ENCODE measurements around the gene AKR1B15. TPM values are rescaled to one million over a fixed set of nuclear protein-coding genes. Genes with fewer than 3 reads are reported as not detected.
"Not testable (repeated sequence)": the region's sequence is repeated elsewhere in the genome, so short reads cannot be mapped to it uniquely, and the experiment has no call there.

Gene AKR1B15
- polyA plus RNA-seq, 1 experiment: 0.10 TPM

- ChIA-PET CTCF (interaction anchor here (2.0 kb wide), 1 partner anchor 18 kb away, joined by 13 read pairs; no protein-coding TSS in a partner anchor), POLR2A (interaction anchor here (0.7 kb wide), 1 partner anchor 31 kb away, joined by 4 read pairs; no protein-coding TSS in a partner anchor)
- H3K4me3 ChIP-seq (ENCODE audit: low read depth, low read length): no peak overlapping the region
- H3K9me3 ChIP-seq (ENCODE audit: control insufficient read depth, insufficient read depth, low read length): peaks cover 19% of the 10 kb centered on the region
- no peak for DNase-seq (ENCODE audit: low read depth, low spot score)
- no peak overlapping the region for H3K27ac ChIP-seq (ENCODE audit: low read depth, low read length)
- H3K27me3 ChIP-seq (ENCODE audit: control insufficient read depth, insufficient read depth, low read length): peaks cover 13% of the 10 kb centered on the region
- TF ChIP-seq CTCF (IDR thresholded peaks at IDR 0.05; ENCODE audit: low read depth, low read length): no peak
These were observed 16.8 kb downstream of the AKR1B15 start for GRCh38 chr7:134565643-134566136.

GRCh38 chr7:134567368-134567767 lies 18.5 kb downstream of the AKR1B15 start:
- Histone ChIP-seq H3K27me3 (ENCODE audit: control insufficient read depth, insufficient read depth, low read length) (peaks cover 16% of the 10 kb centered on the region), H3K4me3 (ENCODE audit: low read depth, low read length) (no peak overlapping the region), H3K9me3 (ENCODE audit: control insufficient read depth, insufficient read depth, low read length) (peaks cover 19% of the 10 kb centered on the region), H3K27ac (ENCODE audit: low read depth, low read length) (no peak overlapping the region)
- ChIA-PET POLR2A (no interaction called here), CTCF (no interaction called here)
- DNase-seq (ENCODE audit: low read depth, low spot score): no peak
- TF ChIP-seq CTCF (IDR thresholded peaks at IDR 0.05; ENCODE audit: low read depth, low read length): no peak

GRCh38 chr7:134569962-134570361 lies 21.1 kb downstream of the AKR1B15 start:
- H3K27ac ChIP-seq (ENCODE audit: low read depth, low read length); POLR2A ChIA-PET; CTCF ChIA-PET; DNase-seq (ENCODE audit: low read depth, low spot score); H3K4me3 ChIP-seq (ENCODE audit: low read depth, low read length): not testable (repeated sequence)
- H3K9me3 ChIP-seq (ENCODE audit: control insufficient read depth, insufficient read depth, low read length): peaks cover 17% of the 10 kb centered on the region
- peaks cover 16% of the 10 kb centered on the region for H3K27me3 ChIP-seq (ENCODE audit: control insufficient read depth, insufficient read depth, low read length)

- CTCF ChIA-PET: no interaction called here
- H3K9me3 ChIP-seq (ENCODE audit: control insufficient read depth, insufficient read depth, low read length): peaks cover 7% of the 10 kb centered on the region
These were observed 22.2 kb downstream of the AKR1B15 start for GRCh38 chr7:134571101-134571500.

GRCh38 chr7:134571746-134572461 lies 23.0 kb downstream of the AKR1B15 start:
- peaks cover 16% of the 10 kb centered on the region for H3K27me3 ChIP-seq (ENCODE audit: control insufficient read depth, insufficient read depth, low read length)
- H3K27ac ChIP-seq (ENCODE audit: low read depth, low read length): no peak overlapping the region
- H3K9me3 ChIP-seq (ENCODE audit: control insufficient read depth, insufficient read depth, low read length): peaks cover 5% of the 10 kb centered on the region
- no peak for DNase-seq (ENCODE audit: low read depth, low spot score)
- H3K4me3 ChIP-seq (ENCODE audit: low read depth, low read length): no peak overlapping the region
- POLR2A ChIA-PET: no interaction called here
- TF ChIP-seq CTCF (IDR thresholded peaks at IDR 0.05; ENCODE audit: low read depth, low read length): no peak
- CTCF ChIA-PET: no interaction called here

More at GRCh38 chr7:134571101-134571500, 22.2 kb downstream of the AKR1B15 start:
- DNase-seq (ENCODE audit: low read depth, low spot score): no peak
- H3K27me3 ChIP-seq (ENCODE audit: control insufficient read depth, insufficient read depth, low read length): peaks cover 16% of the 10 kb centered on the region
- H3K27ac ChIP-seq (ENCODE audit: low read depth, low read length): no peak overlapping the region
- TF ChIP-seq CTCF (IDR thresholded peaks at IDR 0.05; ENCODE audit: low read depth, low read length): no peak
- POLR2A ChIA-PET: no interaction called here
- H3K4me3 ChIP-seq (ENCODE audit: low read depth, low read length): no peak overlapping the region

All from AG04450 (cell line).